Dermis microvascular lymphatic vessel endothelial cell (primary cell): ENCODE measurements around the gene OBSCN. TPM values are rescaled to one million over a fixed set of nuclear protein-coding genes. Genes with fewer than 3 reads are reported as not detected.

ENCODE experiments used
- DNase-seq, 2 donors: peaks; one replicate each; pipeline versions ENCODE4 v3.0.0 to v3.0.0-alpha.2; 2010; ENCODE audit warnings: low read depth in 2 of 2
- total RNA-seq: library from RNA; depleted of rRNA; stranded (reverse); fragments of >200 nt; gene quantifications from 2 replicates; pipeline ENCODE4 v1.2.1, GENCODE V29; 2014

Gene OBSCN
- total RNA-seq, 1 donor from 2014 or later = 2.3 TPM

DNA sequence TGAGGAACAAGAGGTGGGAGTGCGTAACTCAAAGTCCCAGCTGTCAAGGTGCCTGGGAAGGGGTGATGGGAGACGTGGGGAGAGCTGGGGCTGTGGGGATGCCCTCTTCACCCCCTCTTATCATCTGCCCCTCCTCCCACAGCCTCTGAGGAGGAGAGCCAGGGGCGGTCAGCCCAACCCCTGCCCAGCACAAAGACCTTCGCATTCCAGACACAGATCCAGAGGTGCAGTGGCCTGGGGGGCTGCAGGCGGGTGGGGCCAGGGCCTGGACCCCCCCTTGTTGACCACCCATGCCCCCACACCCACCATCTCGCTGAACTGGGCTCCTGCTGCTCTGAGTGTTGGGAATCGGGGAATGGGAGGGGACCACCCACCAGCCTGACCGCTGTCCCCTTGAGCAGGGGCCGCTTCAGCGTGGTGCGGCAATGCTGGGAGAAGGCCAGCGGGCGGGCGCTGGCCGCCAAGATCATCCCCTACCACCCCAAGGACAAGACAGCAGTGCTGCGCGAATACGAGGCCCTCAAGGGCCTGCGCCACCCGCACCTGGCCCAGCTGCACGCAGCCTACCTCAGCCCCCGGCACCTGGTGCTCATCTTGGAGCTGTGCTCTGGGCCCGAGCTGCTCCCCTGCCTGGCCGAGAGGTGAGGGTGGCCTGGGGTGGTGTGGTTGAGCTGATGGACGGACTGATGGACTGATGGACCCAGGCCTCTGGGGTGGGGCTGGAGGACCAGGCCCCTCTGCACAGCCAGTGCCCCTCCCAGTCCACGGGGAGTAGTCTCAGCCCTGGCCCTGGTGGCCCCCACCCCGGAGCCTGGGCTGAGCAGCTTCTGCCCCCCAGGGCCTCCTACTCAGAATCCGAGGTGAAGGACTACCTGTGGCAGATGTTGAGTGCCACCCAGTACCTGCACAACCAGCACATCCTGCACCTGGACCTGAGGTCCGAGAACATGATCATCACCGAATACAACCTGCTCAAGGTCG is 169.1 kb downstream of the OBSCN start:
- no peak for DNase-seq

GRCh38 chr1:228377664-228378089 is 169.8 kb downstream of the OBSCN start:
- no peak for DNase-seq

GRCh38 chr1:228378090-228378872 is 170.4 kb downstream of the OBSCN start:
- peak; percentile 17 to 42 for DNase-seq

DNA sequence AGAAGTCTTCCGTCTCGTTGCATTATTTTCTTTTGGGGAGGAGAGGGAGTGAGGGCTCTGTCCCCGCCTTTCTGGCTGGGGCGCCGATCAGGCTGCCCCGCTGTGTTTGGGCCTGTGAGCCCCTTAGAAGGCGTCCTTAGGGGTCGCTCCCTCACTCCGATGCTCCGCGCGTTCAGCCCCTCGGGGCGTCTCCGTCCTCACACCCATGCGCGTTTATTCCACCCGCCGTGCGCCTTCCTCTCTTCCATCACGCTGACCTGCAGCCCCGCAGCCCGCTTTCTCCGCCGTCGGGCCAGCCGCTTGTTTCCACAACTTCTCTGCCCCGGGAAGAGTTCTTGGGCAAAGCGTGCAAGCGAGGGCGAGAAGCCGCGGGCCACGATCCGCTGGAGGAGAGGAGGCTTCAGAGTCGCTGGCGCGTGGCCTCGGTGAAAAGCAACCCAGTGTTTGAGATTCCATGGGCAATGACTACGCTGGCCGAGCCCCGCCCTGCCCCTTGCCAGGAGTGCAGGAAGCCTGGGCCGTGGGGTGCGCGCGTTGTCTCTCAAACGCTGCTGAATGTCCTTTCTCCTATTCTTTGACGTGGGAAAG is 171.1 kb downstream of the OBSCN start:
- DNase-seq = no peak

DNA sequence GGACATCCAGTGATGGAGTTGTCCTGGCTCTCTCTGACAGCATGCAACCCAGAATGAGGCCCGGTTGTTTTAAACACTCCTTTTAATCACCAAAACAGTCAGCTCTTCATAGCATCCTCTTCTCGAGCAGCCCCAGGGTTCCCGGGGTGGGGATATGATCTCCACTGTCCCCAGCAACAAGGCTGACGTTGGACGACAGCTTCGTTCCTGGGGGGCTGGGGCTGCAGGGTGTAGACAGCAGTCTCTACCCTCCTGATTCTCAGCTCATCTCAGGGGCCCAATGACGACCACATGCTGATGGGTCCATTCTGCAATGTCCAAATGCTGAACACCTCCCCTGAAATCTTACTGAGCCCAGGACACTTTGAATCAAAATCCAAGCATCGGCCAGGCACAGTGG is 171.8 kb downstream of the OBSCN start:
- no peak for DNase-seq

DNA sequence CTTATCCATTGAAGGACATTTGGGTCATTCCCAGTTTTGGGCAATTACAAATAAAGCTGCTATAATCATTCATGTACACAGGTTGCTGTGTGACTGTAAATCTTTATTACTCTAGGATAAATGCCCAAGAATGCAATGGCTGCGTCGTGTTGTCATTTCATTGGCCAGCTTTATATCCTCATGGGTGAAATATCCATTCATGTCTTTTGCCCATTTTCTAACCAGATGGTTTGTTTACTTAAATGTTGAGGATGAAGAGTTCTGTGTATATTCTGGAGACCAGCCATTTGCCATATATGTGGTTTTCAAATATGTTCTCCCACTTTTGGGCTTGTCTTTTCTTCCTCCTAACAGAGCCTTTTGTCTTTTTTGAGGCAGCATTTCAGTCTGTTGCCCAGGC is 173.5 kb downstream of the OBSCN start:
- no peak for DNase-seq

DNA sequence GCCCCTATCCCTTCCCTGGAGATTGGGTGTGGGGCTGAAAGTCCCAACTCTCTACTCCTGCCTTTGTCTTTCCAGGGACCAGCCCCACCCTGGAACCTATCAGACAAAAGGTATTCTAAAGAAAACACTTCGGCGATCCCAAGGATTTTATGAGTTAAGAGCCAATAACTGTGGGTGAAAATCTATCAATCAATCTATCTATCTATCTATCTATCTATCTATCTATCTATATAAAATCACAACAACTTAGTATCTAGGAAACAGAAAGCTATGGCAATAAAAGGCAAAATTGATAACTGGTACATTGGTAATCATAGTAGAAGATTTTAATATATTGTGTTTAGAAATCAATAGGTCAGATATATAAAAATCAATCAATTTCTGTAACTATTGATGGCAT is 175.9 kb downstream of the OBSCN start:
- DNase-seq = no peak

- DNase-seq = no peak
Observed at GRCh38 chr1:228385232-228385631, 177.4 kb downstream of the OBSCN start.

- DNase-seq = no peak
Observed at GRCh38 chr1:228387321-228387720, 179.5 kb downstream of the OBSCN start.

GRCh38 chr1:228390649-228391048 is 182.8 kb downstream of the OBSCN start:
- no peak for DNase-seq

DNA sequence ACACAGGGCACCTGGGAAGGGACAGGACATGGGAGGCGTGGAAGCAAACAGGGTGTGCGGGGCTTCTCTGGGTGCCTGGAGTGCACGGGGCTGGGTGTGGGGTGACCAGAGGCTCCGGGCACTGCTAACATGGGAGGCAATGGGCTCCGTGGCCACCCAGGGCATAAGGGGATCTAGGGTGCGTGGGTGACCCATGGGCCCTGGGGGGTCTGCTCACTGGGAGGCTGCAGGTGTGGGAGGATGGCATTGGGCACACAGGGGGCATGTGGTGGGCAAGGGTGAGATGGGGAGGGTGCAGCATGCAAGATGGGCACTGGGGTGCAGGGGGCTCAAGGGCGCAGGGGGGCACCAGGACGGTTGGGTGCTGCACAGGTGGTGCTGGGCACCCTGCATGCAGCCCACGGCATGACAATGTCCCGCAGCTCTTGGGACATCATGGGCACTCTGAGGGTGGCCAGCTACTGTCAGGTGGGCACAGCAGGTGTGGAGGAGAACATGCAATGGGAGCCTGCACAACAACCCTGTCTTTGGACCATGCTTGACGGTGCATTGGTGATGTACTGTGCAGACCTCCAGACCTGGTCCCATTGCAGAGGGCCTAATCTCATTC is 183.7 kb downstream of the OBSCN start:
- DNase-seq = no peak

DNA sequence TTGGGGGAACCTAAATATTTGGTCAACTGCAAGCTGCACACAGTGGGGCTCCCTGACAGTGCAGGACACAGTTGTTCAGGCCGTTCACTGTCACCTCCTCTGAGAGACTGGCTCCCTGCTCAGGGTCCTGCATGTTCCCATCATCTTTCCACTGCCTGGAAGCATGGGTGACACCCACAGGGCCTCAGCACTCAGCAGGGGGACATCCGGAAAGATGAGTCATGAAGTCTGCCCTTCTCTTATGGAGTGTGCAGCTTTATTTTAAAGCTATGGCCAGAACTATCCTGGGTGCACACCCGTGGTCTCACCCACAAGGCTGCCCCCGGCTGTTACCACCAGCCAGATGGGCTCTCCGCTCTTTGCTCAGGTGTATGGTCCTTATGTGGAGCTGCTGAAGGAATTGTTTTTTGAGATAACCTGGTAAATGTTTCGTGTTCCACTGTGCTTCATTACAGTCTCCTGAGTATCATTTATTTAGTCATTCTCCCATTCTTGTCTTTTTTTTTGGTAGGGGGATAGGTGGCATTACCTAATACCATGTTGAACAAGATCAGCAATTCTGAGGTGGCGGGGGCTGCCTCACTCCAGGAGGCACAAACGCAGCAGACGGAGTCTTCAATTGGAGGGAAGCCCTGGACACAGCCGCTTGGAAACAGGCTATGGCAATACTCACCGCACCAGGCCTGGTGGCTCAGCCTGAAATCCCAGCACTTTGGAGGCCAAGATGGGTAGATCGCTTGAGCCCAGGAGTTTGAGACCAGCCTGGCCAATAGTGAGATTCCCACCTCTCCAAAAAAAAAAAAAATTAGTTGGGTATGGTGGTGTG is 184.5 kb downstream of the OBSCN start:
- DNase-seq = no peak

GRCh38 chr1:228393268-228393701 is 185.4 kb downstream of the OBSCN start:
- peak; percentile 37 to 72 for DNase-seq

- DNase-seq = no peak
Observed at GRCh38 chr1:228393811-228394570, 186.1 kb downstream of the OBSCN start.

DNA sequence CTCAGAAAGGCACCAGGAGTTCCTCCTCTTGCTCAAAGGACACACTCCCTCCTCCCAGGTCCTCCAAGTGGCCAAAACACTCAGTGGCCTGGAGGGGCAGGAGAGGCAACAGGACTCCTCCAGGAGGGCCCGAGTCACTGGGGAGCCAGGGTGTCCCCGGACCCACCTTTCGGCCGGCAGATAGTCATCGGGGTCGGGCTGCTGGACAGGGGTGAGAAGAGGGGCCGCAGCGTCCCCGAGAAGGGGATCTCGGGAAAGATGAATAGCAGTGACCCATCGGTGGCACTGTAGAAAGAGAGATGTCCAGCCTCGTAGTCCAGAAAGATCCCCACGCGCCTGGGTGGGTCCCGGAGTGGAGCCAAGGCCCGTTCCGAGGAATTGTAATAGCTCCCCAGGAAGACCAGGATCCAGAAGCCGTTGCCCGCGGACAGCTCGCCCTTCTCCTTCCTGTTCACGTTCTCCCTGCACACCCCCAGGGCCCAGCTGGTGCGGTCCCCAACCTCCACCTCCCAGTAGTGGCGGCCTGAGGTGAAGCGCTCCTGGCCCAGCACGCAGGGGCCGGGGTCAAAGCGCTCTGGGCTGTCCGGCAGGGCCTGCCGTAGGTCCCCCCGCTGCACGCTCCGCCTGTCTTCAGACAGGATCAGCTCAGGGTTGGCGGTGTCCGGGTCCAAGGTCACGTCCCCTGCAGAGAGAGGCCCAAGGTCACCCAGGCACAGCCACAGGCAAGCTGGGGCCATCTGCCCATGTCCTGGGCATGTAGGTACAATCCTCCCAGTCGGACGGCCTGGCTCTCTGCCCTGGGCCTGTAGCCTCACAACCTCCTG is 186.9 kb downstream of the OBSCN start:
- DNase-seq = no peak

DNA sequence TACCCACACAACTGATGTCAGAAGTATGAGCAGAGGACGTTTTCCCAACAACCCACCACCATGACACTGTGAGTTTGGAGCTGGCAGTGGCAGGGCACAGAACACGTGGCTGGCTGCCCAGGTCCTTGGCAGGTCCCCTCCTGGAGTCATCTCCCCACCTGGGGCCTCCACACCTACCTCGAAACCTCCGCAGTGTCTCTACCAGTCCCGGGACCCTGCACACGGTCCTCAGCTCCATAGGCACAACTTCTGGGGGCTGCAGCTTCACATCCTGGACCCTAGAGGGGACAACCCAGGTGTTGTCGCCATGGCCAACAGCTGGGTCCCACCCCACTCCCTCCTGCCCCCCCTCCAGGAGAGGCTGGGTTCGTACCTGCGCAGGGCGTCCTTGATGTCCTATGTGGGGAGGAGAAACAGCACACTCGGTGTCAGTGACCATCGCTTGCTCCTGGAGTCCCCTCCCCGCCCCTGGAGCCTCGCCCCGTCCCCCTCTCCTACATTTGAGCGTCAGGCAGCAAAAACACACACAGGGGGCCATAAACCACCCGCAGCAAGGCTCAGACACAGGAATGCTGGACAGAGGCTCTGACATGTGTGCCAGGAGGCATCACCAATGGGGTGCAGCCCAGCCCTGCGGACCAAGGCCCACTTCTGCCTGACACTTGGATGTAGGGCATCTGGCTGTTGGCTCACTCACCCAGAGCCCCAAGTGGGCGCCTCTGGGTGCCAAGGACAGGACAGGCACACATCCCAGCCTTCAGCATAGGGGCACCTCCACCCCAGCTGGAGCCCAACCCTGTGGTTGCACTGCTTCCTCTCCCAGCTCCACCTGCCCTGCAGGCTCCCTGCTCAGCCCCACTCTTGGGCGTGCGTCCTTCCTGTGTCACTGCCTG is 189.2 kb downstream of the OBSCN start:
- no peak for DNase-seq

DNA sequence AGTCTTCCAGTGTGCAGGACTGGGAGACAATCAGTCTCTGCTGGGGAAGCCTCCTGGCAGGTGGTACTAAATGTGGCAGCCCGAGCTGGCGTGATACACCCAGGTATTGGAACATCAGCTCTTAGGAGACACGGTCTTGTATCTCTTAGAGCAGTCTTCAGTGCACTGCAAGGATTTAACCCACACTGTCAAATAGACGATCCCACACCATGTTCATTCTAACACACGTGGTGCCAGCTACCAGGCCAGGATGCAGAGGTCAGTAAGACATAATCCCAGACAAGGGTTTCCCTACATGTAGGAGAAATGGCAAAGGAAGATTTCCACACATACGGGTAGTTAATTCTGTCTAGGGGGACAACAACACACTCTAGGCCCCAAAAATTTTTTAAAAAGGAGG is 190.1 kb downstream of the OBSCN start:
- no peak for DNase-seq
